WTC11 (cell line): ENCODE measurements around the gene PRRT1. TPM values are rescaled to one million over a fixed set of nuclear protein-coding genes. Genes with fewer than 3 reads are reported as not detected.
A peak's percentile ranks its signal among the peaks of the same experiment; 100 is the strongest.

Experiments used
- ATAC-seq: fragments of 200-7000 bp; cut with Tn5 transposase; 2 replicates; pipeline ENCODE4 v1.10.0; 2021; ENCODE audit warnings: mild to moderate bottlenecking, moderate library complexity
- CTCF ChIA-PET: fragments of 300-600 bp; sonication (Branson Sonifier 250); formaldehyde crosslinking; loops from one replicate; lab custom pipeline; 2021; ENCODE audit warnings: antibody characterized with exemption; lab: Charles Lee
- POLR2A ChIA-PET: fragments of 350-600 bp; sonication (Branson Sonifier 250); formaldehyde crosslinking; loops from one replicate; lab custom pipeline; 2021; ENCODE audit warnings: antibody characterized with exemption; lab: Charles Lee
- DNase-seq: peaks from one replicate; pipeline ENCODE4 v3.0.0; 2021; ENCODE audit warnings: low spot score
- H3K27ac Mint-ChIP-seq: 2 replicates; pipeline ENCODE4 v1.8.0; 2021; ENCODE audit warnings: mixed read lengths
- H3K27me3 Mint-ChIP-seq: 2 replicates; pipeline ENCODE4 v1.8.0; 2021; ENCODE audit warnings: low read depth, mild to moderate bottlenecking, moderate library complexity, mixed read lengths
- H3K36me3 Mint-ChIP-seq: 2 replicates; pipeline ENCODE4 v1.8.0; 2021; ENCODE audit warnings: mixed read lengths
- H3K4me1 Mint-ChIP-seq: 2 replicates; pipeline ENCODE4 v1.8.0; 2022; ENCODE audit warnings: mixed read lengths
- H3K4me3 Mint-ChIP-seq: 2 replicates; pipeline ENCODE4 v1.8.0; 2021; ENCODE audit warnings: mild to moderate bottlenecking, moderate library complexity, mixed read lengths
- H3K9me3 Mint-ChIP-seq: 2 replicates; pipeline ENCODE4 v1.8.0; 2021; ENCODE audit warnings: mixed read lengths
- AFF4 ChIP-seq: sonication (generic); formaldehyde crosslinking; IDR thresholded peaks from 2 replicates; pipeline ENCODE4 v1.8.1; 2023; ENCODE audit warnings: mild to moderate bottlenecking, missing genetic modification reagents, borderline replicate concordance
- AR ChIP-seq: fragments of 250-450 bp; sonication (Bioruptor Pico); IDR thresholded peaks from 2 replicates; pipeline ENCODE4 v1.9.0; 2021; ENCODE audit warnings: mild to moderate bottlenecking
- CDX4 ChIP-seq: fragments of 250-450 bp; sonication (Bioruptor Pico); IDR thresholded peaks from 2 replicates; pipeline ENCODE4 v1.9.0; 2021; ENCODE audit warnings: moderate library complexity, mild to moderate bottlenecking, inconsistent platforms, borderline replicate concordance
- ELF4 ChIP-seq: sonication (generic); formaldehyde crosslinking; IDR thresholded peaks from 2 replicates; pipeline ENCODE4 v1.8.1; 2022; ENCODE audit warnings: low read depth, mild to moderate bottlenecking, moderate library complexity, missing genetic modification reagents
- ETV6 ChIP-seq: sonication (generic); formaldehyde crosslinking; IDR thresholded peaks from 2 replicates; pipeline ENCODE4 v1.8.1; 2022; ENCODE audit warnings: mild to moderate bottlenecking, missing genetic modification reagents
- FOXK1 ChIP-seq: sonication (generic); formaldehyde crosslinking; IDR thresholded peaks from 2 replicates; pipeline ENCODE4 v1.8.0; 2022; ENCODE audit warnings: mild to moderate bottlenecking, moderate library complexity, missing genetic modification reagents
- GTF2I ChIP-seq: fragments of 250-450 bp; sonication (Bioruptor Pico); conservative IDR thresholded peaks from 2 replicates; pipeline ENCODE4 v1.4.0; 2021; ENCODE audit warnings: mild to moderate bottlenecking
- NFYB ChIP-seq: sonication (generic); formaldehyde crosslinking; conservative IDR thresholded peaks from 2 replicates; pipeline ENCODE4 v1.8.0; 2022; ENCODE audit warnings: low read depth, missing genetic modification reagents
- PREB ChIP-seq: sonication (generic); formaldehyde crosslinking; IDR thresholded peaks from 2 replicates; pipeline ENCODE4 v1.8.1; 2022; ENCODE audit warnings: mild to moderate bottlenecking, missing genetic modification reagents, moderate library complexity, borderline replicate concordance
- SMAD4 ChIP-seq: sonication (generic); formaldehyde crosslinking; IDR thresholded peaks from 2 replicates; pipeline ENCODE4 v1.8.0; 2022; ENCODE audit warnings: mild to moderate bottlenecking, missing genetic modification reagents
- STAT6 ChIP-seq: sonication (generic); formaldehyde crosslinking; conservative IDR thresholded peaks from 2 replicates; pipeline ENCODE4 v1.8.1; 2023; ENCODE audit warnings: mild to moderate bottlenecking, low read depth, missing genetic modification reagents, moderate library complexity
- USF1 ChIP-seq: sonication (generic); formaldehyde crosslinking; IDR thresholded peaks from 2 replicates; pipeline ENCODE4 v1.8.0; 2022; ENCODE audit warnings: mild to moderate bottlenecking, missing genetic modification reagents
- ZBTB43 ChIP-seq: sonication (generic); formaldehyde crosslinking; IDR thresholded peaks from 2 replicates; pipeline ENCODE4 v1.8.1; 2023; ENCODE audit warnings: mild to moderate bottlenecking, missing genetic modification reagents
- ZNF121 ChIP-seq: sonication (generic); formaldehyde crosslinking; IDR thresholded peaks from 2 replicates; pipeline ENCODE4 v1.8.0; 2023; ENCODE audit warnings: missing genetic modification reagents
- ZNF396 ChIP-seq: fragments of 250-450 bp; sonication (Bioruptor Pico); IDR thresholded peaks from 2 replicates; pipeline ENCODE4 v1.8.0; 2021; ENCODE audit warnings: mild to moderate bottlenecking, moderate library complexity, borderline replicate concordance
- total RNA-seq: library from RNA; stranded (reverse); gene quantifications from 3 replicates; pipeline ENCODE4 v1.2.3, GENCODE V29; 2021

Gene PRRT1
- total RNA-seq, 1 experiment from 2014 or later, result 1.6 TPM

GRCh38 chr6:32196682-32197616 is 45.2 kb upstream of the PRRT1 start:
- POLR2A ChIA-PET, result no interaction called here
- peak; percentile 60; the same call in 1 of the 2 replicates for TF ChIP-seq ZBTB43 (CRISPR knock-in tag)
- TF ChIP-seq USF1, result no peak
- peak overlapping the region; percentile 95 for H3K4me3 Mint-ChIP-seq
- peaks cover 41% of the 10 kb centered on the region for H3K4me1 Mint-ChIP-seq
- ATAC-seq, result no peak
- H3K36me3 Mint-ChIP-seq, result no peaks in the 10 kb centered on the region
- H3K9me3 Mint-ChIP-seq, result no peaks in the 10 kb centered on the region
- H3K27ac Mint-ChIP-seq, result peak overlapping the region; percentile 100
- peaks cover 3% of the 10 kb centered on the region; the same call in 1 of the 2 replicates for H3K27me3 Mint-ChIP-seq
- no peak for DNase-seq
- CTCF ChIA-PET, result interaction anchor here (0.7 to 1.8 kb wide), 3 partner anchors 16 to 800 kb away, joined by 3 to 5 read pairs (median 3); no protein-coding TSS in a partner anchor

GRCh38 chr6:32195902-32196681 is 44.4 kb upstream of the PRRT1 start:
- Mint-ChIP-seq H3K4me1 (peaks cover 50% of the 10 kb centered on the region), H3K27ac (peak overlapping the region; percentile 100), H3K9me3 (no peaks in the 10 kb centered on the region), H3K4me3 (peak overlapping the region; percentile 95), H3K36me3 (no peaks in the 10 kb centered on the region), H3K27me3 (peaks cover 3% of the 10 kb centered on the region; the same call in 1 of the 2 replicates)
- ATAC-seq (peak; percentile 6), DNase-seq (peak; percentile 90)
- POLR2A ChIA-PET, result interaction anchor here (0.5 to 1.9 kb wide), 13 partner anchors 9 to 921 kb away, joined by 3 to 25 read pairs (median 4); partner anchors contain the start of genes AGPAT1, FKBPL, PRRT1 and RNF5
- CTCF ChIA-PET, result interaction anchor here (0.6 to 1.8 kb wide), 35 partner anchors 10 to 757 kb away, joined by 3 to 30 read pairs (median 6); partner anchors contain the start of genes AGPAT1, EHMT2, FKBPL and HLA-DMA
- TF ChIP-seq SMAD4, result 0 out of 2 replicates have a peak, but pooled peaks have one; percentile 27
- no peak for TF ChIP-seq ZNF121 (CRISPR knock-in tag)
- TF ChIP-seq AR (CRISPR knock-in tag), result peak; percentile 58; the same call in 1 of the 2 replicates
- no peak for TF ChIP-seq ZNF396 (CRISPR knock-in tag)
- no peak for TF ChIP-seq CDX4
- no peak for TF ChIP-seq GTF2I
- TF ChIP-seq STAT6 (CRISPR knock-in tag), result no peak
- TF ChIP-seq AFF4, result peak; percentile 49; the same call in 1 of the 2 replicates
- peak; percentile 87 for TF ChIP-seq FOXK1 (CRISPR knock-in tag)
- TF ChIP-seq ETV6 (CRISPR knock-in tag), result 0 out of 2 replicates have a peak, but pooled peaks have one; percentile 85
- TF ChIP-seq PREB (CRISPR knock-in tag), result no peak
- TF ChIP-seq NFYB (CRISPR knock-in tag), result no peak
- no peak for TF ChIP-seq ELF4
